Measurements from ENCODE around the gene ATAD2B. TPM values are rescaled to one million over a fixed set of nuclear protein-coding genes. Genes with fewer than 3 reads are reported as not detected.

The ATAD2B gene
- total RNA-seq, 4 donors from 2014 or later = 41.9 to 71.0 (median 53.1) TPM

GRCh38 chr2:23826771-23827170 is 100.2 kb downstream of the ATAD2B start:
- DNase-seq = no peak
- H3K36me3 ChIP-seq = peaks cover 0 to 19% (median 0%) of the 10 kb centered on the region in 3 donors
- no peaks in the 10 kb centered on the region for H3K27me3 ChIP-seq
- no peak overlapping the region for H3K27ac ChIP-seq
- no peak overlapping the region for H3K4me3 ChIP-seq
- no peaks in the 10 kb centered on the region for H3K4me1 ChIP-seq
- H3K9me3 ChIP-seq = no peaks in the 10 kb centered on the region
- TF ChIP-seq, protein P1, sequence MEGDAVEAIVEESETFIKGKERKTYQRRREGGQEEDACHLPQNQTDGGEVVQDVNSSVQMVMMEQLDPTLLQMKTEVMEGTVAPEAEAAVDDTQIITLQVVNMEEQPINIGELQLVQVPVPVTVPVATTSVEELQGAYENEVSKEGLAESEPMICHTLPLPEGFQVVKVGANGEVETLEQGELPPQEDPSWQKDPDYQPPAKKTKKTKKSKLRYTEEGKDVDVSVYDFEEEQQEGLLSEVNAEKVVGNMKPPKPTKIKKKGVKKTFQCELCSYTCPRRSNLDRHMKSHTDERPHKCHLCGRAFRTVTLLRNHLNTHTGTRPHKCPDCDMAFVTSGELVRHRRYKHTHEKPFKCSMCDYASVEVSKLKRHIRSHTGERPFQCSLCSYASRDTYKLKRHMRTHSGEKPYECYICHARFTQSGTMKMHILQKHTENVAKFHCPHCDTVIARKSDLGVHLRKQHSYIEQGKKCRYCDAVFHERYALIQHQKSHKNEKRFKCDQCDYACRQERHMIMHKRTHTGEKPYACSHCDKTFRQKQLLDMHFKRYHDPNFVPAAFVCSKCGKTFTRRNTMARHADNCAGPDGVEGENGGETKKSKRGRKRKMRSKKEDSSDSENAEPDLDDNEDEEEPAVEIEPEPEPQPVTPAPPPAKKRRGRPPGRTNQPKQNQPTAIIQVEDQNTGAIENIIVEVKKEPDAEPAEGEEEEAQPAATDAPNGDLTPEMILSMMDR (IDR thresholded peaks at IDR 0.05) = no peak
- TF ChIP-seq POLR2A (IDR thresholded peaks at IDR 0.05) = no peak

DNA sequence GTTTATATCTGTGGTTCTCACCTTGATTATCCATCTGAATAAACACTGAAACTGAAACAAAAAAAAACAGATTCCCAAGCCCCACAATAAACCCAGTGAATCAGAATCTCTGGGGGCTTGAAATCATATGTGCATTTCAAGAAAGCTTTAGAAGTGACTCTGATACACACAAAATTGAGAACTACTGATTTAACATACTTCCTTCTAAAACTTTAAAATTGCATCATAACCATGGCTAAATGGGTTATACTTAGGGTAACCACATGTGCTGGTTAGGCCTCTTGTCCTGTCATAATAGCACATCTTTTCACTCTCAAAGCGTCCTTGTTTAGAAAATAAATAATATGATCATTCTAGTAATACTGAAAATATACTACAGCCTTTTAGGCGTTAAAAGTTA is 100.9 kb downstream of the ATAD2B start:
- Histone ChIP-seq H3K4me3 (no peak overlapping the region), H3K4me1 (no peaks in the 10 kb centered on the region), H3K27me3 (no peaks in the 10 kb centered on the region), H3K27ac (no peak overlapping the region), H3K36me3 (peaks cover 0 to 21% (median 0%) of the 10 kb centered on the region in 3 donors), H3K9me3 (no peaks in the 10 kb centered on the region)
- TF ChIP-seq, protein P1 (IDR thresholded peaks at IDR 0.05) = no peak
- TF ChIP-seq POLR2A (IDR thresholded peaks at IDR 0.05) = no peak
- DNase-seq = no peak

DNA sequence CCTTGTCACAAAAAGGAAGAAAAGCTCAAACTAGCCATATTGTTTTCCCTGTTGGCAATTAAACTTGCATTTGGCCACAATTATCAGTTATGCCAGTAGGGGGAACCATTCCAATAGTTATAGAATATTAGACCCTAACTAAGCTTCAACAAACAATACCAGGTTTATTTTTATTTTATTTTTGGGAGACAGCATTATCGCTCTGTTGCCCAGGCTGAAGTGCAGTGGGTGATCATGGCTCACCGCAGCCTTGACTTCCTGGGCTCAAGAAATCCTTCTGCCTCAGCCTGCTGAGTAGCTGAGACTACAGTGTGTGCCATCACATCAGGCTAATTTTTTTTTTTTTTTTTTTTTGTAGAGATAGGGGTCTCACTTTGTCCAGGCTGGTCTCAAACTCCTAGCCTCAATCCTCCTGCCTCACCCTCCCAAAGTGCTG is 102.1 kb downstream of the ATAD2B start:
- no peaks in the 10 kb centered on the region for H3K9me3 ChIP-seq
- H3K4me1 ChIP-seq = no peaks in the 10 kb centered on the region
- no peaks in the 10 kb centered on the region for H3K27me3 ChIP-seq
- no peak overlapping the region for H3K4me3 ChIP-seq
- no peak overlapping the region for H3K27ac ChIP-seq
- no peak for DNase-seq
- peaks cover 0 to 21% (median 0%) of the 10 kb centered on the region in 3 donors for H3K36me3 ChIP-seq
- no peak for TF ChIP-seq POLR2A (IDR thresholded peaks at IDR 0.05)
- TF ChIP-seq, protein P1 (IDR thresholded peaks at IDR 0.05) = peak; percentile 53 to 79 (median 68)

GRCh38 chr2:23823863-23824262 is 103.1 kb downstream of the ATAD2B start:
- no peak for DNase-seq
- Histone ChIP-seq H3K4me1 (no peaks in the 10 kb centered on the region), H3K36me3 (peaks cover 0 to 21% (median 0%) of the 10 kb centered on the region in 3 donors), H3K27me3 (no peaks in the 10 kb centered on the region), H3K27ac (no peak overlapping the region), H3K4me3 (no peak overlapping the region), H3K9me3 (no peaks in the 10 kb centered on the region)
- TF ChIP-seq POLR2A (IDR thresholded peaks at IDR 0.05) = no peak
- TF ChIP-seq, protein P1 (IDR thresholded peaks at IDR 0.05) = no peak

GRCh38 chr2:23814963-23815362 is 112.0 kb downstream of the ATAD2B start:
- Histone ChIP-seq H3K9me3 (no peaks in the 10 kb centered on the region), H3K36me3 (peaks cover 0 to 31% (median 0%) of the 10 kb centered on the region in 3 donors), H3K27ac (no peak overlapping the region), H3K4me1 (no peaks in the 10 kb centered on the region), H3K4me3 (no peak overlapping the region), H3K27me3 (no peaks in the 10 kb centered on the region)
- DNase-seq = no peak
- TF ChIP-seq, protein P1 (IDR thresholded peaks at IDR 0.05) = no peak
- no peak for TF ChIP-seq POLR2A (IDR thresholded peaks at IDR 0.05)

- H3K36me3 ChIP-seq = peaks cover 0 to 40% (median 0%) of the 10 kb centered on the region in 3 donors
These were observed 113.5 kb downstream of the ATAD2B start for GRCh38 chr2:23813438-23813837.

More at GRCh38 chr2:23813438-23813837, 113.5 kb downstream of the ATAD2B start:
- H3K27me3 ChIP-seq = no peaks in the 10 kb centered on the region
- TF ChIP-seq, protein P1 (IDR thresholded peaks at IDR 0.05) = no peak
- H3K9me3 ChIP-seq = no peaks in the 10 kb centered on the region
- DNase-seq = no peak
- H3K27ac ChIP-seq = no peak overlapping the region
- H3K4me1 ChIP-seq = no peaks in the 10 kb centered on the region
- H3K4me3 ChIP-seq = no peak overlapping the region
